IPS DF 4.7 (cell line): ENCODE results near the gene IQCN.

Experiments
- DNase-seq: peaks from one replicate; pipeline ENCODE4 v3.0.0-alpha.2; 2013; ENCODE audit warnings: low spot score; ENCODE audit errors: extremely low read depth

Gene IQCN

DNA sequence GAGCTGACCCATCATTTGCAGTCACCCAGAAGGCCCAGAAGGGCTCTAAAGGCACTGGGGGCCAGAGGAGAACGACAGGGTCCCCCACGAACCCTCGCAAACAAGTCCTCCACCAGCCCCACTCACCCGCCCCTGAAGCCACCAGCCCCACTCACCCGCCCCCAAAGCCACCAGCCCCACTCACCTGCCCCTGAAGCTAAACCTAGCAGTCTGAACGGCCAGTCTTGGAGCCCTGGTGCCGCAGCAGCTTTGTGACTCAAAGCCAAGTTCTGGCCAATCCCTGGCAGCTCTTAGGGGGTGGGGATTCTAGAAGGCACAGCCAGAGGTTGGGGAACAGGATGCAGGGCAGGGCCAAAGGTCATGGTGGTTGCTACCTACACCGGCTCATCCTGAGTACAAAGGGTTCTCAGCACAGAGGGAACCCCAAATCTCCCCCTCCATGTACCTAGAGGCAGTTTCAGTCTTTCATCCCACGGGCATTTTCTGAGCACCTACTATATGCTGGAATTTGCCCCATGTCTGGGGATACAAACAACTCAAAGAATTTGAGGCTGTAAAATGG lies at the start of gene IQCN:
IQCN (minus strand) TSS at position 234 of the 562 bp plus-strand sequence. CDS start 4,974 bp downstream, outside the sequence.
- DNase-seq: no peak

GRCh38 chr19:18322759-18323460 lies 48.7 kb upstream of the IQCN start, which contains the start of gene LSM4:
LSM4 (minus strand) TSS chr19:18323076; CDS start chr19:18323020, 56 bp downstream.
- peak; percentile 91 for DNase-seq

DNA sequence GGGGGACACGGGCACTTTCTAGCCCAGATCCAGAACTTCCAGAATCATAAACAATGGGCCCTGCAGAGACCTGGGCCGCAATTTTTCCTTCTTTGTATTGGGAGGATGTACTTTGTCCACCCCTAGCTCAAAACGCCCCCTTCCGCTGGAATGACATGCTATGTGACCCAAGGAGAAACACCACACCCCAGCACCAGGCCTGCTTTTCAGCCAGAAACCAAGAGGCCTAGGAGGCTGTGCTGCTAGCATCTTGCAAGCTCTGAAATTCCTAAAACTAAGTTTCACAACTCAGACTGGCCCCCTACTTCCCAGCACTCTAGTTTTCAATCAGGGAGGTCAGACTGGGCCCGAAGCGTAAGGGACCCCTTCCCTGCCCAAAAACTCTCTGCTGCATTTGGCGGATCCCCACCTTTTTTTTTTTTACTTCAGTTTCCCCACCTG lies 48.1 kb upstream of the IQCN start:
- no peak for DNase-seq

DNA sequence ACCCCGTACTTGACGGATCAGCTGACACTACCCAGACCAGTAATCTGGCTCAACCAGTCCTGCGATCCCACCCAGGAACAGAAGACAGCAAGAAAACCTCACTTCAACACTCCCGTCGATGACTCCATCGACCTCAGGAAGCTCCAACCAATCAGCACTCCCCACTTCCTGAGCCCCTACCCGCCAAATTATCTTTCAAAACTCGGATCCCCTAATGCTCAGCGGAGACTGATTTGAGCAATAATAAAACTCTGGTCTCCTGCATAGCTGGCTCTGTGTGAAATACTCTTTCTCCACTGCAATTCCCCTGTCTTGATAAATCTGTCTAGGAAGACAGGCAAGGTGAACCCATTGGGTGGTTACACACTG lies 47.5 kb upstream of the IQCN start:
- no peak for DNase-seq

DNA sequence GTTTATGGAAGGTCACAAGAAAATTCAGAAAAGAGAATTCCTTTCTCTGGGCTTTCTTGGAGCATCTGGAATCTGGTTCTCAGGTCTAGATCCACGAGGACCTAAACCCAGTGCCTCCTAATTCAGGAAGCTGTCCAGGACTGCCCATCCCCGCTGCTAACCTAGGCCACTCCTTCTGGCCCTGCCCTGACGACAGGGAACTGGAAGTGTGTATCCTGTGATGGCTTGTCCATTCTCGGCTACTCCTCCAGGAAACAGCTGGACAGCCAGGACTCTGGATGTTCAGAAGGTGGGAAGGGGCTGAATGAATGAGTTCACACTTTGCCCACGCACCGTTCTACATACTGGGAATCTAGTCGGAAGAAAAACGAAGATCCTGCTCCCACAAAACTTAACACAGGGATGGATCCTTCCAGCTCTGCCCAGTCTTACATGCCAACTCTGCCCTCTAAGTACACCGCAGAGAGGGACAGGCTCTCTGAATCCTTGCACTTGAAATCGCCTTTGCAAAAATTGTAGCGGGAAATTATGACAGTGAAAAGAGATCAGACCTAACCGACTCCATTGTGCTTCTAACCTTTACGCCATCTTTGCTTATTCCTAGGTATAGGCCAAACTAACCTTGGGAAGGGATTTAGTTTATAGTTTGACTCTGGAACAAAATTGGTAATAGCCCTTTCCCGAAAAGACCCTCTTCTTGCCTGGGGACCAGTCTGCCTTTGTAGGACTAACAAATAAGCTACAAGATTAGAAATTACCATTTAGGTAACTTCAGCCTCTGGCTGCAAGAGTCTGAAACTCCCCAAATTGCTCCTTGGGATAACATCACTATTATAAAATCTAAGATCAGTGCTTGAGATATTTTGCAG lies 46.8 kb upstream of the IQCN start:
- DNase-seq: no peak

DNA sequence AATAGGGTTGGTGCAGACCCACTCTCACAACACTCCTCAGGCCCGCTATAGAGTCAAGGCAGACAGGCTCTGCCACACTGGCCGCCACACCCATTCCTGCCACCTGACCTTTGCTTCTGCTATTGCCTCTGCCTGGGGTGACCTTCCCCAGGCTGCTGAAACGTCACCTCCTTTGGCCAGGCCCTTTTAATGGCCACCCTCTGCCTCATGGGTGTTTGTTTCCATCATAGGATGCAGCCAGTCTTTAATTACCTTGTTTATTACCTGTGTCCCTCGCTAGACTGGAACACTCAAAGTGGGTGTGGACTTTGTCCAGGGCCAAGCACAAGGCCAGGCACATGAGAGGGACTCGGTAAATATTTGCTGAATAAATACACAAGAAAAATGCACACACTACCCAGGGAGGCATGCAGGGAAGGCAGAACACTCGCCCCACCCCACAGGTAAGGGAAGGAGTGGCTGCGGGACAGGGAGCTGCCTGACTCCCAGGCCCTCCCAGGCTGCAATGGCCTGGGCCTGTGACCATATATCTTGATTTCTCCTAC lies 45.4 kb upstream of the IQCN start:
- DNase-seq: no peak

- no peak for DNase-seq
Measured at GRCh38 chr19:18317961-18318800, 43.9 kb upstream of the IQCN start.

- DNase-seq: no peak
Measured at GRCh38 chr19:18313398-18313797, 39.1 kb upstream of the IQCN start.

- DNase-seq: no peak
Measured at GRCh38 chr19:18312092-18312534, 37.9 kb upstream of the IQCN start.

GRCh38 chr19:18311502-18312091 lies 37.3 kb upstream of the IQCN start:
- no peak for DNase-seq

DNA sequence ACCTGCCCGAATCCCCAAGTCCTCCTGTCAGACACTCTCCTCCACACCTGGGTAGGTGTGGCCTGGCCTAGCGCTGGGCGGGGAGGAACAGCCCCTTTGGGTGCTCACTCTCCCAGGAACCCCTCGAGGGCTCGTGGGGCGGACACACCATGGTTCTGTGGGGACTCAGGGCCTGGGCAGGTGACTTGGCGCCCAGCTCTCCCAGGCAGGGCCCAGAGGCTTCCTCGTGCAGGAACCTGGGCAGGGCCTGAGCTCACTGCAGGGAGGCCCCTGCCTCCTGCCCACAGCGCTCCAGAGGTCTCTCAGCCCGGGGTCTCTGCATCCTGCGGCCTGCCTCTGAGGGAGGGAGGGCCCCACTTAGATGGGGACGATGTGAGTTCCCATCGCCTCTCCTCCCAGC lies 36.7 kb upstream of the IQCN start:
- no peak for DNase-seq

DNA sequence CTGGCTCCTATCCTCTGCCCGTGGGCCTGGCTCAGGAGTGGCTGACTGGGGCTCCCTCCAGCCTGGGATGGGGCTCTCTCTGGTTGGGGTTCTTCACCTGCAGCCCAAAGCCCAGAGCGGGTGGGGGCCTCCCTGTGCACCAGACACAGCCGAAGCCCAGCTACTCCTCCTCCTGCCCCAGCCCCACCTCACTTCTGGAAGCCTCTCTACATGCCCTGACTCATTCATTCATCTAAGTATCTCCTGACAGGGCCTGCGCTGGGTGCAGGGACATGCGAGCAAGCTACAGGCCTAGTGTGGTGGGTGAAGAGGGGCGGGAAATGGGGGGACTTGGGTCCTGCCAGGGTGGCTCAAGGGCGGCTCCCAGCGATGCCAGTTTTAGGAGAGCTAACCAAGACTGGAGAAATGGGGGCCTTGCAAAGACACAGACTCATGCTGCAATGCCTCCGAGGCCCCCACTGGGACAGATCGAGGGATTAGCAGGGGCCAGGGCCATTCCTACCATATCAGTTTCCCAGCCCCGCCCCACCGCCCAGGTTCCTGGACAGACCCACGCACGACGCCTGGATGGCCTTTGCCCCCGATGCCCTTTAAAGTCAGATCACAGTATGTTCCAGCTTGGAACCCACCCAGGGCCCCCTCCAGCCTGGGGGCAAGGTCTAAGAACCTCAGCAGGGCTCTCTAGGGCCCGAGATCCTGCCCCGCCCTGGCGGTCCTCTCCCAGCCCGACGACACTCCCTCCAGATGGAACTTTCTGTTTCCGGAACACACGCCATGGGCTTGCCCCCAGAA lies 36.1 kb upstream of the IQCN start:
- DNase-seq: no peak

DNA sequence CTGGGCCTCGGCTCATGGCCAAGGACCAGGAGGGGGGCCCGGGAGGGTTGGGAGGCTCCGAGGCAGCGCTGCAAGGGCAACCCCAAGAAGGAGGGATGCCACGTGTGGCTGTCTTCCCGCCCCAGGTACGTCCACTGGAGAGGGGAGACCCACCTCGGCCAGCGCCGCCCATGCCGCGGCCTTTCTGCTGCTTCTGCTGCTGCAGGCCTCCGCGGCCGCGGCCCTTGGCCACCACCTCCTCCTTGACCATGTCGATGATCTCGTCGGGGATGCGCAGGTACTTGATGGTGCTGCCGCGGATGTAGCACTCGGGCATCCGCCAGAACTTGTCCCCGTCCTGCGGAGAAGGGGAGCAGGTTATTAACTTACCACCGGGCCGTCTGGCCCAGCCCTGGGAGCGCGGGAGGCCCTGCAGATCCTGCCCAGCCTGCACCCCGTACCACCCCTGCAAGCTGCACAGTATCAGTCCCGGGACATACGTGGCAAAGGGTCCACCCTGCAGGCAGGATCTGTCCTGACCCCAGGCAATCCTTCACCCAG lies 35.3 kb upstream of the IQCN start:
- DNase-seq: no peak

DNA sequence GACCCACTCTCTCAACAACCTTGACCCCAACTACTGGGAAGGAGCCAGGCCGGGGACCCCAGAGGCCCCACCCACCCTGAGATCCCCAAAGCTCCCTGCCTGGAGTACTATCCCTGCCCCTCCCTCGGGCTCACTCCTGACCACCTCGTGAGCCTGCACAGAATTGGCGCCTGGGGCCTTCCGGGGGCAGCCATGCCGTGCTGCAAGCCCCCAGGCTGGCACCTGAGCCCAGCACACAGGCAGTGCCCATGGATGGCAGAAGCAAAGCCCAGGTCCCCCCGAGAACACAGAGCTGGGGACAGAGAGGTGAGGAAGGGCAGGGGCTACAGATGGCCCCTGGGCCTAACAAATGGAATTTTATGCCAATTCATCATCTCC lies 34.7 kb upstream of the IQCN start:
- no peak for DNase-seq

DNA sequence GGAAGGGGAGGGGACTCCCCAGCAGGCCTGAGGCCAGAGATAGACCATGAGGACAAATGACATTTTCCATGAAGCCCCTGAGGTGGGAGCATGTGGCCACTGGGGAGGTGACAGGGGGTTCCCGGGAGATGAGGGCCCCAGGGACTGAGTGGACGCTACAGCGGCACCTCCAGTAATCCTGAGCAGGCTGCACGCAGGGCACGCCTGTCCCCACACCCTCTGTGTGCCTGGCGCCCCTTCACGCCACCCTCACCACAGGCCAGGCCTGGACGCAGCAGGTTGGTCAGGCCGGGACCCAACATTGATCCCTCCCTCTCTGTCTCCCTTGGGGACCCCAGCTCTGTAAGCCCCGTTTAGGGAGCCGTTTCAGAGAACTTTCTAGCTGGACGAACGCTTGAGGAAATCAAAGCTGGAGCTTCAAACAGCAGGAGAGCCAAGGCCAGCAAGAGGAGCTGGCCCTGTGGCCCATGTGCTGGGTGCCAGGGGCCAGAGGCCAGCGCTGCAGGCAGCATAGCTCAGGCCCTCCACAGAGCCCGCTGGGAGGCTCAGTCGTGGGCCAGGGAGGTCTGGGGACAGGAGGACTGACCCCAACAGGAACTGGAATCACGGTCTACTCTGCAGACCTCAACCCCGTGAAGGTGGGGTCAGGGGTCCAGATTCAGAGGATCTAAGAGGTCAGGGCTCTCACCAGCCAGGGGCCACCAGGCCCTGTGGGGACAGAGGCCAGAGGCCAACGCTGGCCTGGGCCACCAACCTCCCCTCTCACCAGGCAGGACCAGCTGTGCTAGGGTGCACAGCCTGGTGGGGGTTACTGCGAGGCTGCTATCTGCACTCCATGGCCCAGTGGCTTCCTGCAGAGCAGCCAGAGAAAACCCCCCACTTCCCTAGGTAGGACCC lies 34.0 kb upstream of the IQCN start:
- DNase-seq: no peak

GRCh38 chr19:18307271-18307681 lies 33.0 kb upstream of the IQCN start:
- DNase-seq: no peak

DNA sequence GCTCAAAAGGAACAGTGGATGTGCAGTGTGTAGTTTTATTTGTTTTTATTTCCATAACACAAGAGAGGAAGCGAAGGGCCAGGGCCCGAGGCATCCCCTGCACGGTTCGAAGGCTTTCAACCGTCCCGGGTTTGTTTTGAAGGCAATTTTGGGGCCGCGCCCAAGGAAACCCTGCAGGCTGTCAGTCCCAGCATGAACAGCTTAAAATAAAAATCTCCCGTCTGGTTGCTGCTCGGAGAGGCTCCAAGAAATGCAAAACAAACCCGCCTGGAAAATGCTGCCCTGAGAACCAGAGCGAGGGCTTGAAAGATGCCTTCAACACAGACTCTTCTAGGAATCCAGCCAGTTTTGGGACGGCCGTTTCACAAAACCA lies 32.6 kb upstream of the IQCN start:
- DNase-seq: no peak

GRCh38 chr19:18306209-18306887 lies 32.1 kb upstream of the IQCN start:
- no peak for DNase-seq
